HG03135 (cell line): ENCODE data around the gene SVOPL.
"Not testable (repeated sequence)": the region's sequence is repeated elsewhere in the genome, so short reads cannot be mapped to it uniquely, and the experiment has no call there.

Experiments used
- ATAC-seq: cut with Tn5 transposase; IDR thresholded peaks from one replicate; pipeline ENCODE4 v1.9.1; 2021; ENCODE audit warnings: mild to moderate bottlenecking, moderate library complexity; ENCODE audit not compliant: unreplicated experiment

SVOPL gene

GRCh38 chr7:138701537-138701923, 368 bp upstream of the SVOPL start:
- no peak for ATAC-seq

GRCh38 chr7:138699661-138700060, 1.5 kb downstream of the SVOPL start:
- ATAC-seq = no peak

GRCh38 chr7:138698281-138698680, 2.9 kb downstream of the SVOPL start:
- ATAC-seq = no peak

GRCh38 chr7:138697535-138698182, 3.5 kb downstream of the SVOPL start:
- ATAC-seq = no peak

GRCh38 chr7:138695776-138696175, 5.4 kb downstream of the SVOPL start:
- ATAC-seq = not testable (repeated sequence)

GRCh38 chr7:138695106-138695505, 6.1 kb downstream of the SVOPL start:
- ATAC-seq = no peak

- ATAC-seq = no peak
Observed at GRCh38 chr7:138691178-138691577, 10.0 kb downstream of the SVOPL start.

- no peak for ATAC-seq
Observed at GRCh38 chr7:138690495-138690894, 10.7 kb downstream of the SVOPL start.

GRCh38 chr7:138688037-138688436, 13.1 kb downstream of the SVOPL start:
- ATAC-seq = not testable (repeated sequence)

- no peak for ATAC-seq
Observed at GRCh38 chr7:138684340-138684739, 16.8 kb downstream of the SVOPL start.

- ATAC-seq = no peak
Observed at GRCh38 chr7:138679793-138680192, 21.4 kb downstream of the SVOPL start.

GRCh38 chr7:138670594-138670993, 30.6 kb downstream of the SVOPL start:
- no peak for ATAC-seq

- ATAC-seq = no peak
Observed at GRCh38 chr7:138669364-138669763, 31.8 kb downstream of the SVOPL start.

GRCh38 chr7:138668946-138669345, 32.2 kb downstream of the SVOPL start:
- ATAC-seq = no peak

- ATAC-seq = no peak
Observed at GRCh38 chr7:138668229-138668596, 32.9 kb downstream of the SVOPL start.

- ATAC-seq = no peak
Observed at GRCh38 chr7:138667535-138668228, 33.5 kb downstream of the SVOPL start.

GRCh38 chr7:138666385-138666784, 34.8 kb downstream of the SVOPL start:
- ATAC-seq = no peak

GRCh38 chr7:138665669-138666140, 35.5 kb downstream of the SVOPL start:
- ATAC-seq = no peak

- no peak for ATAC-seq
Observed at GRCh38 chr7:138665249-138665648, 35.9 kb downstream of the SVOPL start.

- ATAC-seq = no peak
Observed at GRCh38 chr7:138663725-138664710, 37.1 kb downstream of the SVOPL start.

- no peak for ATAC-seq
Observed at GRCh38 chr7:138662991-138663320, 38.2 kb downstream of the SVOPL start.
